Lower leg skin (tissue), 4 donors: ENCODE data around the gene NPLOC4. TPM values are rescaled to one million over a fixed set of nuclear protein-coding genes. Genes with fewer than 3 reads are reported as not detected.

ENCODE experiments used
- DNase-seq, 2 donors: peaks; one replicate each; pipeline ENCODE4 v3.0.0-alpha.2; 2019; ENCODE audit warnings: low spot score in 2 of 2
- H3K4me3 ChIP-seq: fragments of 200-600 bp; sonication (generic); 2 replicates; pipeline ENCODE4 v1.5.1; 2017; ENCODE audit warnings: mild to moderate bottlenecking, low read depth; ENCODE audit not compliant: poor library complexity, severe bottlenecking
- POLR2A ChIP-seq, 2 donors: fragments of 450-650 bp; IDR thresholded peaks; one replicate each; pipeline ENCODE4 v1.6.1; 2016 to 2017; ENCODE audit warnings: antibody characterized with exemption in 2 of 2, mild to moderate bottlenecking in 1 of 2, moderate library complexity in 1 of 2
- WGBS, 2 donors: methylation state at CpG; one replicate each; pipeline ENCODE4 v1.1.5; 2018; 5-methylcytosine and 5-hydroxymethylcytosine counted together
- intact Hi-C: fragments of 100-400 bp; cut with DNase I; formaldehyde crosslinking; loops from one replicate; pipeline ENCODE4 v1.15.0; 2023; ENCODE audit warnings: low total_unique reads
- total RNA-seq, 4 donors: library from RNA; depleted of rRNA; stranded (reverse); fragments of >200 nt; gene quantifications; one replicate each; pipeline ENCODE4 v1.1.0, GENCODE V29; 2016
- TF ChIP-seq, protein P1 (sequence below), 3 donors: fragments of 450-650 bp; IDR thresholded peaks; one replicate each; pipeline ENCODE4 v1.5.1; 2016; ENCODE audit warnings: antibody characterized with exemption in 3 of 3, mild to moderate bottlenecking in 3 of 3, moderate library complexity in 2 of 3

Gene NPLOC4
- total RNA-seq, 4 donors from 2014 or later, result 49.3 to 78.7 (median 67.8) TPM

DNA sequence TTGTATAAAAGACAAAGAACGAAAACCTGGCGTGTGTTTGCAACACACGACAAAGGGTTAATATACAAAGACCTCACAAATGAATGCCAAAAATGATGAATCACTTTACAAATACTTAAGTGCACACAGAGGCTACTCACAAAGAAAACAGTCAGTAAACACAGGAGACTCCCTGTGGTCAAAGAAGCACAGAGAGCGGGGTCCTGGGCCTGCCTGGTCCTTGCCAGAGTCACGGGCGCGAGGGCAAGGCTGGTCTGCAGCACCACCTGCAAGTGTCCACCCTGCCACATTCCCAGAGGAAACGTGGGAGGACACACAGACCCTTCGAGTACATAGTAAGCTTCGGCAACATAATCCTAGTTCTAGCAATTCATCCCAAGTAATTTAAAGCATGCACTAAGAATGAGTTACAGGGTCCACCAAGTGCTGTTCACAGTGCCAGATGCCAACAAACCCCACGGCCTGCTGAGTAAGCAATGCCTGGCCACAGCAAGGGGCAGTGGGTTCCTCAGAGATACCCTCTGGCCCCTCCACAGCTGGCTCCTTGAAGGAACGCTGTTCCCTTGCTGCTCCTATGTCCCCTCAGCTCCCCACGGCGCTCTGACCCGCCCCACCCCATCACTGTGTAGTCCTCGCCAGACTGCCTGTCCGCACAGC lies 60.2 kb downstream of the NPLOC4 start:
- 72 to 78% methylated on average over 17 of the region's 17 CpGs for WGBS, 2 donors
- DNase-seq, result no peak
- intact Hi-C loops, result no loop called here
- no peak overlapping the region for H3K4me3 ChIP-seq
- TF ChIP-seq, protein P1, sequence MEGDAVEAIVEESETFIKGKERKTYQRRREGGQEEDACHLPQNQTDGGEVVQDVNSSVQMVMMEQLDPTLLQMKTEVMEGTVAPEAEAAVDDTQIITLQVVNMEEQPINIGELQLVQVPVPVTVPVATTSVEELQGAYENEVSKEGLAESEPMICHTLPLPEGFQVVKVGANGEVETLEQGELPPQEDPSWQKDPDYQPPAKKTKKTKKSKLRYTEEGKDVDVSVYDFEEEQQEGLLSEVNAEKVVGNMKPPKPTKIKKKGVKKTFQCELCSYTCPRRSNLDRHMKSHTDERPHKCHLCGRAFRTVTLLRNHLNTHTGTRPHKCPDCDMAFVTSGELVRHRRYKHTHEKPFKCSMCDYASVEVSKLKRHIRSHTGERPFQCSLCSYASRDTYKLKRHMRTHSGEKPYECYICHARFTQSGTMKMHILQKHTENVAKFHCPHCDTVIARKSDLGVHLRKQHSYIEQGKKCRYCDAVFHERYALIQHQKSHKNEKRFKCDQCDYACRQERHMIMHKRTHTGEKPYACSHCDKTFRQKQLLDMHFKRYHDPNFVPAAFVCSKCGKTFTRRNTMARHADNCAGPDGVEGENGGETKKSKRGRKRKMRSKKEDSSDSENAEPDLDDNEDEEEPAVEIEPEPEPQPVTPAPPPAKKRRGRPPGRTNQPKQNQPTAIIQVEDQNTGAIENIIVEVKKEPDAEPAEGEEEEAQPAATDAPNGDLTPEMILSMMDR (IDR thresholded peaks at IDR 0.05), result no peak
- TF ChIP-seq POLR2A (IDR thresholded peaks at IDR 0.05), result no peak

DNA sequence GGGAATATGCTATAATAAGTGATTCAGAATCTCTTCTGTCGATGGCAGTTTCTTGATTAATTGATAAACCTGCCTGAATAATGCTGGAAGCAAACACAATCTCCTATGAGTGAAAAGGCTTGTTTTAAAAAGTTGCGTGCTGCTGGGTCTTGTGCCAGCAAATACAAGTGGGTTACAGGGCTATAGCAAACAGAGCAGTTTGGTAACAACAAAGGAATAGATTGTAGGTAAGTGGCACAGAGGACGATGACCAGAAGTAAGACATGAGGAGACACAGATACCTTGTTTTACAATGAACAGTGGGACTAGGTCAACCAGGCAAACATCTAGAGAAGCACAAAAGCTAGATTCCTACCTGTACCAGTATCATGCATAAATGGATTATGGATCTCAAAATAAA lies 61.1 kb downstream of the NPLOC4 start:
- no peak for TF ChIP-seq POLR2A (IDR thresholded peaks at IDR 0.05)
- TF ChIP-seq, protein P1 (IDR thresholded peaks at IDR 0.05), result no peak
- H3K4me3 ChIP-seq, result no peak overlapping the region
- no peak for DNase-seq
- 89 to 95% methylated on average over 3 of the region's 3 CpGs for WGBS, 2 donors
- intact Hi-C loops, result no loop called here

DNA sequence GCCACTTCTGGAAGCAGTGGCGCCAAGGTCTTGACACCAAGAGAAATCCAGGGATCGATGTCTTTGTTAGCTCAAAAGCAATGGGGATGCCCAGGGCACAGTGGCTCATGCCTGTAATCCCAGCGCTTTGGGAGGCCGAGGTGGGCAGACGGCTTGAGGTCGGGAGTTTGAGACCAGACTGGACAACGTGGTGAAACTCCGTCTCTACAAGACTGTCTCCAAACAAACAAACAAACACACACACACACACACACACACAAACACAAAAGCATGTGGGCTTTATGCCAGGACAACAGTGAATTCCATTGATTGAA lies 62.3 kb downstream of the NPLOC4 start:
- DNase-seq, result no peak
- TF ChIP-seq, protein P1 (IDR thresholded peaks at IDR 0.05), result no peak
- no peak for TF ChIP-seq POLR2A (IDR thresholded peaks at IDR 0.05)
- intact Hi-C loops, result no loop called here
- WGBS, 2 donors, result 77 to 88% methylated on average over 8 of the region's 8 CpGs
- H3K4me3 ChIP-seq, result no peak overlapping the region

- intact Hi-C loops, result no loop called here
- no peak overlapping the region for H3K4me3 ChIP-seq
- no peak for DNase-seq
- WGBS, 2 donors, result 78 to 85% methylated on average over 17 of the region's 17 CpGs
- TF ChIP-seq, protein P1 (IDR thresholded peaks at IDR 0.05), result no peak
- TF ChIP-seq POLR2A (IDR thresholded peaks at IDR 0.05), result no peak
Observed at GRCh38 chr17:81573794-81574642, 62.9 kb downstream of the NPLOC4 start.

GRCh38 chr17:81572563-81573168 lies 64.2 kb downstream of the NPLOC4 start:
- intact Hi-C loops, result no loop called here
- 58 to 62% methylated on average over 12 of the region's 12 CpGs for WGBS, 2 donors
- TF ChIP-seq, protein P1 (IDR thresholded peaks at IDR 0.05), result no peak
- no peak for TF ChIP-seq POLR2A (IDR thresholded peaks at IDR 0.05)
- no peak for DNase-seq
- H3K4me3 ChIP-seq, result no peak overlapping the region
